HEK293T (cell line): Measurements from ENCODE around the gene COL4A5.

Experiments used
- CTCF ChIA-PET: fragments of 350-600 bp; formaldehyde crosslinking; extraction: SDS; loops from one replicate; lab custom pipeline; 2021; ENCODE audit warnings: antibody characterized with exemption, inconsistent platforms; lab: Yijun Ruan, JAX
- POLR2A ChIA-PET: fragments of 350-600 bp; formaldehyde crosslinking; extraction: SDS; loops from one replicate; lab custom pipeline; 2020; ENCODE audit warnings: antibody characterized with exemption, inconsistent platforms; lab: Yijun Ruan, JAX
- DNase-seq: peaks from one replicate; pipeline ENCODE4 v3.0.0; 2012; ENCODE audit warnings: mixed read lengths; ENCODE audit errors: extremely low spot score
- ARNT ChIP-seq: fragments of 450-650 bp; IDR thresholded peaks from 2 replicates; pipeline ENCODE4 v1.6.1; 2017; ENCODE audit warnings: mild to moderate bottlenecking
- BHLHE40 ChIP-seq: fragments of 450-650 bp; IDR thresholded peaks from 2 replicates; pipeline ENCODE4 v1.6.1; 2016; ENCODE audit warnings: mild to moderate bottlenecking, moderate library complexity, borderline replicate concordance
- CTBP1 ChIP-seq: fragments of 450-650 bp; IDR thresholded peaks from 2 replicates; pipeline ENCODE4 v1.6.1; 2016; ENCODE audit warnings: borderline replicate concordance
- ELF4 ChIP-seq: fragments of 450-650 bp; IDR thresholded peaks from 2 replicates; pipeline ENCODE4 v1.6.1; 2017; ENCODE audit warnings: antibody characterized with exemption
- FOXA1 ChIP-seq: fragments of 450-650 bp; IDR thresholded peaks from 2 replicates; pipeline ENCODE4 v1.6.1; 2016; ENCODE audit warnings: mild to moderate bottlenecking
- FOXK2 ChIP-seq: fragments of 450-650 bp; IDR thresholded peaks from 2 replicates; pipeline ENCODE4 v1.6.1; 2016; ENCODE audit warnings: mild to moderate bottlenecking
- FOXM1 ChIP-seq: fragments of 450-650 bp; IDR thresholded peaks from 2 replicates; pipeline ENCODE4 v1.6.1; 2017; ENCODE audit warnings: mild to moderate bottlenecking, borderline replicate concordance
- HDGF ChIP-seq: fragments of 450-650 bp; IDR thresholded peaks from 2 replicates; pipeline ENCODE4 v1.6.1; 2017; ENCODE audit warnings: antibody characterized with exemption, borderline replicate concordance
- L3MBTL2 ChIP-seq: fragments of 450-650 bp; conservative IDR thresholded peaks from 2 replicates; pipeline ENCODE4 v1.6.1; 2016; ENCODE audit warnings: mild to moderate bottlenecking
- LEF1 ChIP-seq: fragments of 450-650 bp; IDR thresholded peaks from 2 replicates; pipeline ENCODE4 v1.6.1; 2017; ENCODE audit warnings: mild to moderate bottlenecking, borderline replicate concordance
- NFRKB ChIP-seq: fragments of 450-650 bp; IDR thresholded peaks from 2 replicates; pipeline ENCODE4 v1.6.1; 2016; ENCODE audit warnings: mild to moderate bottlenecking, moderate library complexity
- PKNOX1 ChIP-seq: fragments of 450-650 bp; IDR thresholded peaks from 2 replicates; pipeline ENCODE4 v1.6.1; 2016
- SP1 ChIP-seq: fragments of 450-650 bp; IDR thresholded peaks from 2 replicates; pipeline ENCODE4 v1.6.1; 2017
- SUZ12 ChIP-seq: fragments of 450-650 bp; IDR thresholded peaks from 2 replicates; pipeline ENCODE4 v1.6.1; 2016; ENCODE audit warnings: mild to moderate bottlenecking
- TARDBP ChIP-seq: fragments of 450-650 bp; IDR thresholded peaks from 2 replicates; pipeline ENCODE4 v1.6.1; 2016
- ZNF384 ChIP-seq: fragments of 450-650 bp; IDR thresholded peaks from 2 replicates; pipeline ENCODE4 v1.6.1; 2016

Gene COL4A5

GRCh38 chrX:108737754-108738153 lies 298.1 kb downstream of the COL4A5 start:
- ChIA-PET CTCF (no interaction called here), POLR2A (no interaction called here)
- DNase-seq = no peak
- TF ChIP-seq FOXM1 = no peak

- DNase-seq = no peak
- CTCF ChIA-PET = no interaction called here
- POLR2A ChIA-PET = no interaction called here
- no peak for TF ChIP-seq HDGF
- no peak for TF ChIP-seq SUZ12
- TF ChIP-seq CTBP1 = no peak
- no peak for TF ChIP-seq SP1
- no peak for TF ChIP-seq FOXK2
- TF ChIP-seq FOXM1 = no peak
- TF ChIP-seq FOXA1 = no peak
- no peak for TF ChIP-seq ZNF384
- no peak for TF ChIP-seq ARNT
- no peak for TF ChIP-seq BHLHE40
- no peak for TF ChIP-seq NFRKB
- TF ChIP-seq L3MBTL2 = no peak
- TF ChIP-seq ELF4 = no peak
- TF ChIP-seq TARDBP = no peak
- TF ChIP-seq PKNOX1 = no peak
- no peak for TF ChIP-seq LEF1
These were observed 300.7 kb downstream of the COL4A5 start for GRCh38 chrX:108740299-108740774.
